ENCODE results near the gene KXD1.

GRCh38 chr19:18608805-18609716, 51.4 kb downstream of the KXD1 start:
- TF ChIP-seq CTCF (IDR thresholded peaks at IDR 0.05; ENCODE audit: insufficient read depth, low read length, poor library complexity, severe bottlenecking), result no peak
- TF ChIP-seq EZH2phosphoT487 (conservative IDR thresholded peaks at IDR 0.05; ENCODE audit: low read length), result no peak

All from SU-DHL-6 (cell line).